ENCODE measurements around the gene ZMYND11.
A peak's percentile ranks its signal among the peaks of the same experiment; 100 is the strongest.
"Not testable (repeated sequence)": the region's sequence is repeated elsewhere in the genome, so short reads cannot be mapped to it uniquely, and the experiment has no call there.

The ZMYND11 gene

DNA sequence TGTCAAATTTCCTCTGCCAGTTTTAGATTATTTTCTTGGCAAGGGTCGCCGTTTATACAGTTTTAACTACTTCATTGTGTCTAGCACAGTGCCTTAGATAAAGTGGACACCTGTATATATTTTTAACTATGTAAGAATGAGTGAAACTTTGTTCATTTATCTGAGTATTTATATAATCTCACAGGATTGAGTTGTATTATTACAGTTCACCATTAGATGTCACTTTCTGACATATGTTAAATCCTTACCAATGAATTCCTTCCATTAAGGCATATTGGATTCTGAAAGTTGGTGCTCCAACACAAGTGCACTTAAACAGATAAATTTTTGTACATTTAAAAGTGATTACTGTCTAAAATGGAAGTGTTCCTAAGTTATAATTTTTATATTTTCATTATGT, 43.0 kb downstream of the ZMYND11 start:
- DNase-seq (ENCODE audit: low read depth) = peak; percentile 20
- no peak for TF ChIP-seq CTCF (IDR thresholded peaks at IDR 0.05; ENCODE audit: insufficient read depth, low read depth, low read length, missing control alignments)
- no peak overlapping the region for H3K4me3 ChIP-seq (ENCODE audit: low read depth, low read length)

GRCh38 chr10:178723-179122, 43.5 kb downstream of the ZMYND11 start:
- no peak for TF ChIP-seq CTCF (IDR thresholded peaks at IDR 0.05; ENCODE audit: insufficient read depth, low read depth, low read length, missing control alignments)
- DNase-seq (ENCODE audit: low read depth) = no peak
- H3K4me3 ChIP-seq (ENCODE audit: low read depth, low read length) = no peak overlapping the region

- no peak for TF ChIP-seq CTCF (IDR thresholded peaks at IDR 0.05; ENCODE audit: insufficient read depth, low read depth, low read length, missing control alignments)
These were observed 47.4 kb downstream of the ZMYND11 start for GRCh38 chr10:182441-183201.

DNA sequence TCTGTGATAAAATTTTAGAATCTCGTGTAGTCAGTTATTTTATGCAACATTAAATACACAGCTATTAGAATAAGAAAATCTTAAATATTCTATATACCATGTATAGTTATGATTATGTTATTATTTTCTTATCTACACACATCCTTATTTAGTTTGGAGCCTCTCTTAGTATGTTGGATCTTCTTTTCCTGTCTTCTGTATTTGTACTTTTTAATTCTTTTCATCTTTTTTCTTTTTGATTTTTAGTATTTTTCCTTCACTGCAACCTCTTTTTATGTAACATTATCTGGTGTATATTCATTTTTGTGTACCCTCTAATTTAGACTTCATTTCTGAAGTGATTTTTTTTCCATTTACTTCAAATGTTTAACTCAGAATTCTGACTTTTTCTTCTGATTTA, 48.9 kb downstream of the ZMYND11 start:
- no peak for DNase-seq (ENCODE audit: low read depth)
- no peak overlapping the region for H3K4me3 ChIP-seq (ENCODE audit: low read depth, low read length)
- no peak for TF ChIP-seq CTCF (IDR thresholded peaks at IDR 0.05; ENCODE audit: insufficient read depth, low read depth, low read length, missing control alignments)

More at GRCh38 chr10:182441-183201, 47.4 kb downstream of the ZMYND11 start:
- peak; percentile 8 for DNase-seq (ENCODE audit: low read depth)
- no peak overlapping the region for H3K4me3 ChIP-seq (ENCODE audit: low read depth, low read length)

- DNase-seq (ENCODE audit: low read depth) = no peak
- TF ChIP-seq CTCF (IDR thresholded peaks at IDR 0.05; ENCODE audit: insufficient read depth, low read depth, low read length, missing control alignments) = no peak
These were observed 49.7 kb downstream of the ZMYND11 start for GRCh38 chr10:184911-185310.

GRCh38 chr10:185571-185970, 50.3 kb downstream of the ZMYND11 start:
- H3K4me3 ChIP-seq (ENCODE audit: low read depth, low read length); DNase-seq (ENCODE audit: low read depth): not testable (repeated sequence)

More at GRCh38 chr10:184911-185310, 49.7 kb downstream of the ZMYND11 start:
- H3K4me3 ChIP-seq (ENCODE audit: low read depth, low read length) = no peak overlapping the region

GRCh38 chr10:186911-187310, 51.7 kb downstream of the ZMYND11 start:
- no peak for TF ChIP-seq CTCF (IDR thresholded peaks at IDR 0.05; ENCODE audit: insufficient read depth, low read depth, low read length, missing control alignments)
- no peak overlapping the region for H3K4me3 ChIP-seq (ENCODE audit: low read depth, low read length)
- DNase-seq (ENCODE audit: low read depth) = no peak
